Keratinocyte (primary cell): ENCODE measurements around the gene GALNT2. TPM values are rescaled to one million over a fixed set of nuclear protein-coding genes. Genes with fewer than 3 reads are reported as not detected.

ENCODE experiments used
- DNase-seq: peaks from one replicate; pipeline ENCODE4 v3.0.0-alpha.2; 2011; ENCODE audit warnings: low read depth, missing footprints, low spot score
- FAIRE-seq: peaks from 2 replicates; lab custom pipeline; 2011; peaks lifted over from hg19 to GRCh38; lab: Jason Lieb, UNC
- H2AFZ ChIP-seq: 2 replicates; pipeline ENCODE4 v1.6.0; 2012; ENCODE audit warnings: low read length, control low read depth, inconsistent platforms; ENCODE audit not compliant: control insufficient read depth
- H3K27ac ChIP-seq: 2 replicates; pipeline ENCODE4 v1.5.1; 2011; ENCODE audit warnings: low read length; ENCODE audit not compliant: control insufficient read depth, insufficient read depth
- H3K27me3 ChIP-seq: 3 replicates; pipeline ENCODE4 v1.6.0; 2011; ENCODE audit warnings: low read length; ENCODE audit not compliant: control insufficient read depth, insufficient read depth; ENCODE audit errors: extremely low read depth
- H3K36me3 ChIP-seq, 2 experiments: 2 replicates in 1 of 2; 3 replicates in 1 of 2; pipeline ENCODE4 v1.5.1; 2011; ENCODE audit warnings: low read length in 2 of 2, mild to moderate bottlenecking in 1 of 2; ENCODE audit not compliant: control insufficient read depth in 2 of 2, insufficient read depth in 2 of 2; ENCODE audit errors: extremely low read depth in 1 of 2
- H3K4me1 ChIP-seq: 3 replicates; pipeline ENCODE4 v1.5.1; 2011; ENCODE audit warnings: low read length; ENCODE audit not compliant: control insufficient read depth, insufficient read depth; ENCODE audit errors: extremely low read depth
- H3K4me2 ChIP-seq: 3 replicates; pipeline ENCODE4 v1.6.0; 2011; ENCODE audit warnings: low read depth, low read length; ENCODE audit not compliant: control insufficient read depth, insufficient read depth; ENCODE audit errors: extremely low read depth
- H3K4me3 ChIP-seq, 3 experiments: fragments of 200-600 bp in 1 of 3; sonication (generic) in 1 of 3; 2 replicates in 2 of 3; 3 replicates in 1 of 3; pipeline ENCODE4 v1.5.1; 2011 to 2016; ENCODE audit warnings: low read length in 3 of 3, mild to moderate bottlenecking in 3 of 3, control low read depth in 2 of 3, inconsistent platforms in 1 of 3, low read depth in 1 of 3, mixed read lengths in 1 of 3, mixed run types in 1 of 3, moderate library complexity in 1 of 3; ENCODE audit not compliant: control insufficient read depth in 2 of 3, insufficient read depth in 2 of 3; ENCODE audit errors: extremely low read depth in 1 of 3
- H3K79me2 ChIP-seq: 2 replicates; pipeline ENCODE4 v1.6.0; 2012; ENCODE audit warnings: low read length; ENCODE audit not compliant: control insufficient read depth, insufficient read depth
- H3K9ac ChIP-seq: 3 replicates; pipeline ENCODE4 v1.6.0; 2011; ENCODE audit warnings: low read length; ENCODE audit not compliant: control insufficient read depth, insufficient read depth; ENCODE audit errors: extremely low read depth
- H3K9me1 ChIP-seq: 3 replicates; pipeline ENCODE4 v1.6.0; 2011; ENCODE audit warnings: low read length; ENCODE audit not compliant: control insufficient read depth, insufficient read depth; ENCODE audit errors: extremely low read depth
- H3K9me3 ChIP-seq: 2 replicates; pipeline ENCODE4 v1.5.1; 2012; ENCODE audit warnings: low read depth, low read length; ENCODE audit not compliant: control insufficient read depth
- H4K20me1 ChIP-seq: 3 replicates; pipeline ENCODE4 v1.6.0; 2011; ENCODE audit warnings: low read length; ENCODE audit not compliant: control insufficient read depth, insufficient read depth; ENCODE audit errors: extremely low read depth
- CTCF ChIP-seq, 3 experiments: IDR thresholded peaks in 1 of 3; conservative IDR thresholded peaks in 1 of 3; optimal IDR thresholded peaks in 1 of 3; 2 replicates in 2 of 3; 3 replicates in 1 of 3; pipeline versions ENCODE3 to v1.5.1; 2011; ENCODE audit warnings: low read length in 3 of 3, mild to moderate bottlenecking in 3 of 3, moderate library complexity in 2 of 3, control low read depth in 1 of 3, inconsistent platforms in 1 of 3; ENCODE audit not compliant: insufficient read depth in 2 of 3; ENCODE audit errors: extremely low read depth in 1 of 3
- EZH2 ChIP-seq: IDR thresholded peaks from one replicate; pipeline ENCODE4 v1.6.1; 2012; ENCODE audit warnings: inconsistent platforms, mild to moderate bottlenecking, low read length, moderate library complexity
- dilution Hi-C: fragments of 300-500 bp; cut with MboI; formaldehyde crosslinking; loops from one replicate; pipeline ENCODE4 v1.7.0; 2020; ENCODE audit warnings: low sequenced_read_pairs; ENCODE audit not compliant: extremely low pct_ligation_motif_present
- polyA plus RNA-seq, 5 experiments: library from polyadenylated mRNA; depleted of rRNA in 3 of 5; stranded (reverse) in 3 of 5; stranded (forward) in 1 of 5; unstranded in 1 of 5; fragments of >200 nt; gene quantifications; 1 replicate in 1 of 5; 2 replicates in 3 of 5; 3 replicates in 1 of 5; pipeline versions ENCODE4 v1.2.1 to v1.2.3, GENCODE V29; 2011 to 2012; ENCODE audit warnings: missing spikeins in 2 of 5, low read depth in 1 of 5, low replicate concordance in 1 of 5

The GALNT2 gene
- polyA plus RNA-seq, 1 donor (not counting 4 experiments of a cell fraction or from before 2014, with no cell fraction given), result 61.7 TPM

- Histone ChIP-seq H3K4me3 (no peak overlapping the region), H3K79me2 (peaks cover 88% of the 10 kb centered on the region), H3K9me1 (peaks cover 5% of the 10 kb centered on the region), H2AFZ (no peak overlapping the region), H4K20me1 (peaks cover 10% of the 10 kb centered on the region), H3K27ac (peak overlapping the region; percentile 63), H3K27me3 (no peaks in the 10 kb centered on the region), H3K4me1 (peaks cover 13% of the 10 kb centered on the region), H3K9me3 (no peaks in the 10 kb centered on the region), H3K36me3 (peaks cover 4 to 13% of the 10 kb centered on the region in 2 experiments), H3K9ac (no peak overlapping the region), H3K4me2 (peak overlapping the region; percentile 29)
- peak; percentile 5 for FAIRE-seq
- no peak for DNase-seq
- TF ChIP-seq EZH2, result no peak
- TF ChIP-seq CTCF (optimal IDR thresholded peaks at IDR 0.05 in 1 of 3, IDR thresholded peaks at IDR 0.05 in 1 of 3, conservative IDR thresholded peaks at IDR 0.05 in 1 of 3; ENCODE audit: extremely low read depth in 1 of 3, insufficient read depth in 2 of 3, low read length in 3 of 3), result no peak
- dilution Hi-C loops, result no loop called here
These were observed 46.7 kb downstream of the GALNT2 start for GRCh38 chr1:230113593-230114236.

GRCh38 chr1:230114237-230114651 is 47.2 kb downstream of the GALNT2 start:
- Histone ChIP-seq H3K27me3 (no peaks in the 10 kb centered on the region), H3K9me1 (peaks cover 5% of the 10 kb centered on the region), H3K27ac (peak overlapping the region; percentile 63), H3K4me1 (peaks cover 13% of the 10 kb centered on the region), H2AFZ (no peak overlapping the region), H3K79me2 (peaks cover 86% of the 10 kb centered on the region), H3K9me3 (no peaks in the 10 kb centered on the region), H3K9ac (no peak overlapping the region), H3K4me2 (peak overlapping the region; percentile 29), H3K4me3 (no peak overlapping the region), H3K36me3 (peaks cover 4 to 13% of the 10 kb centered on the region in 2 experiments), H4K20me1 (peaks cover 10% of the 10 kb centered on the region)
- TF ChIP-seq EZH2 (no peak), CTCF (optimal IDR thresholded peaks at IDR 0.05 in 1 of 3, IDR thresholded peaks at IDR 0.05 in 1 of 3, conservative IDR thresholded peaks at IDR 0.05 in 1 of 3; ENCODE audit: extremely low read depth in 1 of 3, insufficient read depth in 2 of 3, low read length in 3 of 3) (no peak)
- no peak for FAIRE-seq
- dilution Hi-C loops, result no loop called here
- DNase-seq, result no peak
